IPS DF 19.7 (cell line): ENCODE results near the gene WFS1.

Source experiments
- DNase-seq: peaks from one replicate; pipeline ENCODE4 v3.0.0-alpha.2; 2013; ENCODE audit warnings: low read depth, low spot score

The WFS1 gene, protein sequence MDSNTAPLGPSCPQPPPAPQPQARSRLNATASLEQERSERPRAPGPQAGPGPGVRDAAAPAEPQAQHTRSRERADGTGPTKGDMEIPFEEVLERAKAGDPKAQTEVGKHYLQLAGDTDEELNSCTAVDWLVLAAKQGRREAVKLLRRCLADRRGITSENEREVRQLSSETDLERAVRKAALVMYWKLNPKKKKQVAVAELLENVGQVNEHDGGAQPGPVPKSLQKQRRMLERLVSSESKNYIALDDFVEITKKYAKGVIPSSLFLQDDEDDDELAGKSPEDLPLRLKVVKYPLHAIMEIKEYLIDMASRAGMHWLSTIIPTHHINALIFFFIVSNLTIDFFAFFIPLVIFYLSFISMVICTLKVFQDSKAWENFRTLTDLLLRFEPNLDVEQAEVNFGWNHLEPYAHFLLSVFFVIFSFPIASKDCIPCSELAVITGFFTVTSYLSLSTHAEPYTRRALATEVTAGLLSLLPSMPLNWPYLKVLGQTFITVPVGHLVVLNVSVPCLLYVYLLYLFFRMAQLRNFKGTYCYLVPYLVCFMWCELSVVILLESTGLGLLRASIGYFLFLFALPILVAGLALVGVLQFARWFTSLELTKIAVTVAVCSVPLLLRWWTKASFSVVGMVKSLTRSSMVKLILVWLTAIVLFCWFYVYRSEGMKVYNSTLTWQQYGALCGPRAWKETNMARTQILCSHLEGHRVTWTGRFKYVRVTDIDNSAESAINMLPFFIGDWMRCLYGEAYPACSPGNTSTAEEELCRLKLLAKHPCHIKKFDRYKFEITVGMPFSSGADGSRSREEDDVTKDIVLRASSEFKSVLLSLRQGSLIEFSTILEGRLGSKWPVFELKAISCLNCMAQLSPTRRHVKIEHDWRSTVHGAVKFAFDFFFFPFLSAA

GRCh38 chr4:6269616-6270511, at the start of gene WFS1:
Gene WFS1 (plus strand): TSS chr4:6269850. CDS start chr4:6277456, 7,606 bp downstream.
- DNase-seq, result peak; percentile 84

DNA sequence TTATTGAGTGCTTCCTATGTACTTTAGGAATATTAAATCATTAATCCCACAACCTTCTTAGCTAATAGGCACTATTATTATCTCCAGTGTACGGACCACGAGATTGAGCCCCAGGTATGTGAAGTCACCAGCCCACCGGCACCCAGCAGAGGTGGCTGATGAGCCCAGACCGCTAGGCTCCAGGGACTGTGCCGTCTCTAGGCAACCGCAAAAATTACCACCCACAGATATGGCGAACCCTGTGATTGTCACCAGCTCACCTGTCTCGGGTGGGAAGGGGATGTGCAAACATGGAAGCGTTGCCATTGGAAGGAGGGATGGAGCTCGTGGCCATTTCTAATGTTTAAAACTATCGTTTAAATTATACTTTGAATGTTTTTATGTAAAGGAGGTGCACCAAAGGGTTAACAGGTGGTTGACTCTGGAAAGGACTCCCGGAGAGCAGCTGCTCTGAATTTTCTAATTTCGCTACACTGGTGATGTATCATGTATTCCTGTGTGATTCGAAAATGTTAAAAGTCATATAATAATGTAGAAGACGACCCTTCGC, 48.3 kb upstream of the WFS1 start:
- no peak for DNase-seq

DNA sequence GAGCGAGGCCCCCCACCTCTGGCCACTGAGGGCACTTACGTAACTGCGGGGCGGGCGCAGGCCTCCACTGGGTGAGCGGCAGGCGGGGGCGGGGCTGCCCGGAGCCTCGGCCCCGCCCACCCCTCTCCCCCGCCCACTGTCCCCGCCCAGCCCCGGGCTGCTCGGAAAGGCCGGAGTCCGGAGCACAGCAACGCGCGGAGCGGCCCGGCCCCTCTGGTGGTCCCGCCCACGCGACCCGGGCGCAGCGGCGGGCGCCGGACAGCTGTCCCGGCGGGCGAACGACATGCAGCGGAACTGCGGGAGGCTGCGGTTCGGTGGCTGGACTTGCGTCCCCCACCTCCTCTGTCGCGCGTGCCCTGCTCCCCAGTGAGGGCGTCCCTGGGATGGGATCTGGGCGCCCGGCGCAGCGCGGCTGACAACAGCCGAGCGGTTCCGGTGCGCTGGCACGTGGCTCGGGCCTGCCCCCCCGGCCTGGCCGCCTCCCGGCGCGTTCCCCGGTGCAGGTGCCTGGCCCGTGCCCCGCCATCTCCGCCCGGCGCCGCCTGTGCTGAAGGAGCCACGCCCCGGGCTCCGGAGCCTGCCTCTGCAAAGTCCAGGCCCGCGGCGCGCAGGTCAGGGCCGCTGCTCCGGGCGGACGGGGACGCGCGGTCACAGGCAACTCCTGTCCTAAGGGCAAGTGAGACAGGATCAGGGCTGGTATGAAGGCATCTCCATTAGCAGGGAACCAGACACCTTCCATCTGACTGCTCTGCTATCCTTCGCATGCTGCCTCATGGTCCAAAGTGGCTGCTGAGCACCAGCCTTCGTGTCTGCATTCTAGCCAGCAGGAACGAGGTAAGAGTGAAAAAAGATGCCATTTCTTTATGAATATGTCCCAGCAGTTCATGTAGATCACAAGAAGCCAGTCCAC, 47.5 kb upstream of the WFS1 start:
- DNase-seq, result no peak

DNA sequence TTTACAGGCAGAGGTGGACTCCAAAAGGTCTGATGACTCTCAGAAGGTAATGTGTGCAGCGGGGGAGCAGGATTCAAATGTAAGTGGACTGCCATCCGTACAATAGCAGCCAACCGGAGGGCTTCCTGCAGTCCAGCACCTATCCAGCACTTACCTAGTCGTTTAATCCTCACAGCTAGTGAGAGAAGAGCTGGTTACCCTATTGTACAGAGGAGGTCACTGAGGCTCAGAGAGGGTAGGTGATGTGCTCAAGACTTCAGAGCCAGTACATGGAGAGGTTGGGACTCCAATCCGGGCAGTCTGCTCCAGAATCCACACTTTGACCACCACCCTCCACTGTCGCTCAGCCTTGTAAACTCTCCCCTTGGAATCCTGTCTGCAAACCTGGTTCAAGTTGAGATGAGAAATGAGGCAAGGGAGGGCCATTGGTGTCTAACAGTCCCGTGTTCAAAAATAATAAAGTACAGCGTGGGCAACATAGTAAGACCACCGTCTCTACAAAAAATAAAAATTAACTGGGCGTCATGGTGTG, 46.8 kb upstream of the WFS1 start:
- peak; percentile 54 for DNase-seq

- no peak for DNase-seq
Observed at GRCh38 chr4:6224735-6225134, 44.9 kb upstream of the WFS1 start.

DNA sequence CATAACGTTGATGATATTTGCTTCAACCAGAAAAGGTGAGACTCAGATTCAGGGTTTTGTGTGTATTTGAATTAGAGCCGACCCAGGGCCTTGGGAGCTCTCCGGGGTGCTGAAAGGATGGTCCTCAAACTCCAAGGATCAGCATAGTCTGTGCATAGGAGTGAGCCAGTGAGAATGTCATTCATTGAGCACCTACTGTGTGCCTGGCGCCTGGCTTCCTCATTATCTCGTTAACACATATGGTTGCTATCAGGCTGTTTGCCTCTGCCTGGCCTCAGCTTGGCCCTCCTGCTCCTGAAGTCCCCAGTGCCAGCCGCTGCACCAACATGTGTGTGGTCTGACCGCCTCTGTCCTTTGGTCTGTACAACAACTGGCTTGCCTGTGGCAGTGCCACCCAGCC, 44.2 kb upstream of the WFS1 start:
- no peak for DNase-seq

- DNase-seq, result no peak
Observed at GRCh38 chr4:6226506-6226905, 43.1 kb upstream of the WFS1 start.

DNA sequence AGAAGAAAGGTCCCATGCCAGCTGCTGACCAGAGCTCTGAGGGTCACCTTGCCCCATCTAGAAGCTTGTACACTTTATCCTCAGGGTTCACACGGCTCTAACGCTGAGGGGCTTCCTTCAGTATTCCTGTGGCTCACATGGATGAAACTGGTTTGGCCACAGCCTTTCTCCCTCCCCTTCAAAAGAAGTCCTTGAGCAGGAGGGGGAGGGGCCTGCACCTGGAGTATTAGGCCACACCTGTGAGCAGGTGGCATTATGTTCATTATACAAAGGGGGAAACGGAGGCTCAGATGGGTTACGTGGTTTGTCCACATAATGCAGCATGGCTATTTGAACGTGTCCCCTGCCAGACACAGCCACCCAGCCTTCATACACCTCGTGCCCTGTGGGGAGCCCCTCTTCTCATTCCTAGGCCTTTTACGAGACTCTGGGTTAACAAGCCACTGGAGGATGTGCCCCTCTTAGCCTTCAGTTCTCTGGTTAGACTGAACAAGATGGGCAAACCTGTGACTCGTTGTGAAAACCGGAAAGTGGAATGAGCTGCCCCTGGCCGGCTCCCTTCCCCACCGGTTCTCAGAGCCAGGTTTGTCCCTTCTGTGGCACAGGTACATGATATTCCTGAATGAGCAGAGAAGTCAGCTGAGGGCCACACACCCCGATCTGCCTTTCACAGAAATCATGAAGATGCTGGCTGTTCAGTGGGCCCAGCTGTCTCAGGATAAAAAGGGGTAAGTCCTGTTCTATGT, 42.1 kb upstream of the WFS1 start:
- no peak for DNase-seq

DNA sequence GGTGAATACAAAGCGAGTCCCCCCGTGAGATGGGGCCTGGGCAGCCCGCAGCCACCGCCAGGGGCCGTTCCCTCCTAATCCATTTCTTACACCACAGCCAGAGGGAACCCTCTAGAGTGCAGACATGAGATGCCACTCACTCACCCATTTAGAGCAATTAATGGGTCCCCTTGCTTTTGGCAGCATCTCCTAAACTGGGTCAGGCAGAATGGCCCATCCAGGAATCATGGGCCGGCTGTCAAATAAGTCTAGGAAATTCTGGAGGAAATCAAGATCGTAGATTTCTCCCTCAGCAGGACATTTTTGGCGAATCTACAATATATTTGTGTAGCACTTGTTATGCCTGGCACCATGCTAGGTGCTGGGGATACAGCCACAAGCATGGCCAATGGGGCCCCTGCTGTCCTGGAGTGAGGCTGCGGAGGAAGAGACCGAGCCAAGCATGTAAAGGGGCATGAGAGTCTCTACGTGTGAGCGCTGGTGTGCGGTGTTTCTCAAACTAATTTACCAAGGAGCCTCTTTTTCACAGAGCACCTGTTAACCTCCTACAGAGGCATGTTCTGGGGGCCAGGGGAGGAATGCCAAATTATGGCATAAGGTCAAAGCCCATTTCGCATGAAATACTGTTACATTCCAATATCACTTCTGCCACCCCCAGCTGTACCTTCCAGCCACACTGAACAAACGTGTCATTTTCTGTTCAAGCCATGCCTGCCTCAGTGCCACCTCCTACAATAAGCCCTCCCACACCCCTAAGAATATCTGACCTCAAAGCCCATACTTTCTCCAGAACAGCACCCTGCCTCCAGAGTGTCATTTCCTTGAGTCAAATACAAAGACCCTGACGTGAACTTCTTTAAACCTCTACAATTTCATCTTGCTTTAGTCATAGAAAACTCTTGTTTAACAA, 41.2 kb upstream of the WFS1 start:
- DNase-seq, result no peak

- no peak for DNase-seq
Observed at GRCh38 chr4:6229095-6229494, 40.6 kb upstream of the WFS1 start.

DNA sequence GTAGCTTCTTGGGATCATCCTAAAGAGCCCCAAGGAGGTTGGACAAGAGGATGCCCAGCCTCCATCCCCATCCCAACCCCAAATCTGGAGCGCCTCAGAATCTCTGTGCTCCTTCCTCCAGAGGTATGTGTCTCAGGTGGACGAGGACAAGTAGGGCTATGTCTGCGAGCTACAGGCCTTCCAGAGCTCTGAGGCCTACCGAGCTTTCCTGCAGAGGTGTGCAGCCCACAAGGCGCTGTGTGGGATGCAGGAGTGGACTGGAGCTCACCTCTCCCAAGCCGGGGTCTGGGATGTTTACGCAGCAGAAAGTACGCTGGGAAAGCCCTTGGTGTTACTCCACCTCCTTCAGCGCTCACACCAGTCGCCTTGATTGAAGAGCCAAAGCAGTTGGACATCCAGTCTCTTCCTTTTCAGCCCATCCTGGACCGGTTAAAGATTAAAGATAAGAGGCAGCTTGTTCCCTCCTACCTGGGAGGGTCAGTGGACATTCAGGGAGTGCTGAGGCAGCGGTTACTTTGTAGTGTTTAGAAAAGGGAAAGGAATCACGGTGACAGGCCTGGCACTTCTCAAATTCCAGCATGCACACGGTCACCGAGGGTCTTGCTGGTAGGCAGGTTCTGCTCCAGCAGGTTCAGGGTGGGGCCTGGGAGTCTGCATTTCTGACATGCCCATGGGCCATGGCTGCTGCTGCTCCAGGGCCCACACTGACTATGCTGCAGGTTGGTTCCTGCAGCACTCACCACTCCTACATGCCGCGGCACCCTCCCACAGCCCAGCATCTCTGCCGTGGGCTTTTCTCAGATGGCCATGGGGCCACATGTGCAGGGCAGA, 39.8 kb upstream of the WFS1 start:
- no peak for DNase-seq

- DNase-seq, result no peak
Observed at GRCh38 chr4:6230502-6230785, 39.2 kb upstream of the WFS1 start.

- DNase-seq, result no peak
Observed at GRCh38 chr4:6230827-6231662, 38.6 kb upstream of the WFS1 start.

DNA sequence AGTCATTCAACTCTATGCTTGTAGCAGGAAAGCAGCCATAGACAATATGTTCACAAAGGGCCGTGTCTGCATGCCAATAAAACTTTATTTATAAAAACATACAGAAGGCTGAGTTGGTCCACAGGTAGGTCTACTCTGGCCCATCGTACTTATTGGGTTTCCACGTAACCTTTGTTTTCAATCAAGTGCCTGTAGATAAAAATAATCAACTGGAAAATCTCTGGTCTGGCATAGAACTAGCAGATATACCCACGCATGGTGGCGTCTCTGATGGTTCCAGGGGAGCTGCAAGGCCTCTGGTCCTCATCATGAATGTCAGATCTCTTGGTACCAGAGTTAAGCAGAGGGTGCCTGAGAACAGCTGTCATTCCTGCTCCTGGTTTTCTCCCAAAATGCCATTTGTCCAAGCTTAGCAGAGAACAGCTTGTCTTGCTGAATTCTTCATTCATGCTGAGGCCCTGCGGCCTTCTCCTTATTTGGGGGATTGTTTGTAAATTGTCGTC, 37.9 kb upstream of the WFS1 start:
- DNase-seq, result no peak

GRCh38 chr4:6232836-6233785, 36.5 kb upstream of the WFS1 start:
- no peak for DNase-seq
